Measurements from ENCODE around the gene KMT2C. TPM values are rescaled to one million over a fixed set of nuclear protein-coding genes. Genes with fewer than 3 reads are reported as not detected.

KMT2C gene
- 34.7 and 46.3 TPM in 2 replicates for total RNA-seq

GRCh38 chr7:152435384-152436110 lies at the start of gene KMT2C:
Gene KMT2C, minus strand, starts transcription at chr7:152436003. Its CDS starts 217 bp downstream, at chr7:152435786.

Small RNA genes within 50 kb of the gene (small RNA-seq; reads per million reads assigned to genes)
- not detected for gene AC104692.1
- not detected for gene AC104692.2
- gene RF00019 = not detected

Other genes with a start within 250 kb of the KMT2C start
- gene XRCC2, start 240.1 kb upstream of the KMT2C start, total RNA-seq = 1.5 and 2.4 TPM in 2 replicates

Measured in placental epithelial cell (primary cell).